Endothelial cell of umbilical vein (primary cell): ENCODE data around the gene SGPL1. TPM values are rescaled to one million over a fixed set of nuclear protein-coding genes. Genes with fewer than 3 reads are reported as not detected.

ENCODE experiments used
- BruUV-seq: library from RNA; stranded (reverse); fragments of 400-500 nt; replicated peaks from 2 replicates; lab custom pipeline; 2021; lab: Mats Ljungman, UMichigan
- CTCF ChIA-PET: fragments of 300-600, 350-600 bp; sonication (Branson Sonifier 250); formaldehyde crosslinking; loops from one replicate; lab custom pipeline; 2021; ENCODE audit warnings: antibody characterized with exemption, inconsistent platforms; lab: Charles Lee
- POLR2A ChIA-PET: fragments of 300-600, 350-600 bp; sonication (Branson Sonifier 250); formaldehyde crosslinking; loops from one replicate; lab custom pipeline; 2021; ENCODE audit warnings: antibody characterized with exemption, inconsistent platforms; lab: Charles Lee
- DNase-seq: peaks from one replicate; pipeline ENCODE4 v3.0.0-alpha.2; 2011; ENCODE audit warnings: low read depth, low spot score
- FAIRE-seq: peaks from 2 replicates; lab custom pipeline; 2011; peaks lifted over from hg19 to GRCh38; lab: Jason Lieb, UNC
- H2AFZ ChIP-seq: 2 replicates; pipeline ENCODE4 v1.6.0; 2012; ENCODE audit warnings: low read depth, low read length, control low read depth, inconsistent platforms
- H3K27ac ChIP-seq: 2 replicates; pipeline ENCODE4 v1.5.1; 2011; ENCODE audit warnings: low read depth, mild to moderate bottlenecking, control low read depth, low read length, moderate library complexity; ENCODE audit not compliant: insufficient read depth
- H3K27me3 ChIP-seq, 2 experiments: 2 replicates each; pipeline versions ENCODE4 v1.6.0 to v1.6.1; 2011; ENCODE audit warnings: low read length in 2 of 2, mixed read lengths in 1 of 2; ENCODE audit not compliant: control insufficient read depth in 2 of 2, insufficient read depth in 2 of 2
- H3K36me3 ChIP-seq, 2 experiments: 2 replicates in 1 of 2; 3 replicates in 1 of 2; pipeline ENCODE4 v1.5.1; 2011; ENCODE audit warnings: low read length in 2 of 2, mild to moderate bottlenecking in 1 of 2, moderate library complexity in 1 of 2; ENCODE audit not compliant: control insufficient read depth in 2 of 2, insufficient read depth in 2 of 2; ENCODE audit errors: extremely low read depth in 1 of 2
- H3K4me1 ChIP-seq: 3 replicates; pipeline ENCODE4 v1.5.1; 2011; ENCODE audit warnings: mild to moderate bottlenecking, low read length; ENCODE audit not compliant: control insufficient read depth, insufficient read depth; ENCODE audit errors: extremely low read depth
- H3K4me2 ChIP-seq: 2 replicates; pipeline ENCODE4 v1.6.1; 2011; ENCODE audit warnings: low read length, control low read depth, mixed read lengths; ENCODE audit not compliant: insufficient read depth
- H3K4me3 ChIP-seq, 3 experiments: fragments of 200-600 bp in 1 of 3; sonication (generic), shearing (Covaris generic) in 1 of 3; replicated peaks in 1 of 3; 2 replicates each; pipeline ENCODE4 v1.5.1; 2011 to 2016; ENCODE audit warnings: control low read depth in 3 of 3, low read length in 3 of 3, mild to moderate bottlenecking in 2 of 3, inconsistent platforms in 1 of 3, low read depth in 1 of 3, moderate library complexity in 1 of 3; ENCODE audit not compliant: insufficient read depth in 1 of 3
- H3K79me2 ChIP-seq: 2 replicates; pipeline ENCODE4 v1.6.0; 2012; ENCODE audit warnings: low read length, inconsistent platforms; ENCODE audit not compliant: control insufficient read depth, insufficient read depth
- H3K9ac ChIP-seq: replicated peaks from 2 replicates; pipeline ENCODE3; 2011; ENCODE audit warnings: low read length, control low read depth; ENCODE audit not compliant: insufficient read depth; ENCODE audit errors: extremely low read depth
- H3K9me1 ChIP-seq: replicated peaks from 3 replicates; pipeline ENCODE4 v1.6.0; 2011; ENCODE audit warnings: mild to moderate bottlenecking, low read length; ENCODE audit not compliant: control insufficient read depth, insufficient read depth; ENCODE audit errors: extremely low read depth
- H3K9me3 ChIP-seq: replicated peaks from 2 replicates; pipeline ENCODE4 v1.5.1; 2012; ENCODE audit warnings: low read length, inconsistent platforms; ENCODE audit not compliant: control insufficient read depth, insufficient read depth
- H4K20me1 ChIP-seq: replicated peaks from 2 replicates; pipeline ENCODE3; 2011; ENCODE audit warnings: mild to moderate bottlenecking, low read length; ENCODE audit not compliant: control insufficient read depth, insufficient read depth; ENCODE audit errors: extremely low read depth
- CTCF ChIP-seq, 2 donors: IDR thresholded peaks; 1 replicate in 1 of 2; 2 replicates in 1 of 2; pipeline ENCODE4 v1.5.1; 2011; ENCODE audit warnings: low read length in 2 of 2, mild to moderate bottlenecking in 2 of 2, moderate library complexity in 2 of 2, control low read depth in 1 of 2, inconsistent platforms in 1 of 2, low read depth in 1 of 2; ENCODE audit not compliant: insufficient read depth in 1 of 2; ENCODE audit errors: extremely low read depth in 1 of 2
- EZH2 ChIP-seq: IDR thresholded peaks from 2 replicates; pipeline ENCODE4 v1.6.1; 2012; ENCODE audit warnings: borderline replicate concordance, low read depth, mild to moderate bottlenecking, moderate library complexity, low read length, inconsistent platforms; ENCODE audit not compliant: severe bottlenecking
- FOS ChIP-seq: IDR thresholded peaks from 2 replicates; pipeline ENCODE4 v1.6.1; 2011; ENCODE audit warnings: mild to moderate bottlenecking, low read length, moderate library complexity, borderline replicate concordance; ENCODE audit not compliant: insufficient read depth
- GATA2 ChIP-seq: IDR thresholded peaks from 2 replicates; pipeline ENCODE4 v1.7.0; 2011; ENCODE audit warnings: low read depth, mild to moderate bottlenecking, moderate library complexity, mixed read lengths, low read length; ENCODE audit not compliant: insufficient read length, insufficient read depth
- JUN ChIP-seq: IDR thresholded peaks from 2 replicates; pipeline ENCODE4 v1.6.1; 2011; ENCODE audit warnings: borderline replicate concordance, low read depth; ENCODE audit not compliant: insufficient read length, insufficient read depth
- MYC ChIP-seq: IDR thresholded peaks from one replicate; pipeline ENCODE4 v1.6.1; 2011; ENCODE audit warnings: mild to moderate bottlenecking, low read depth, low read length
- POLR2A ChIP-seq: IDR thresholded peaks from 2 replicates; pipeline ENCODE4 v1.6.1; 2012; ENCODE audit warnings: low read depth, mild to moderate bottlenecking, control low read depth, low read length
- POLR2AphosphoS5 ChIP-seq: IDR thresholded peaks from 2 replicates; pipeline ENCODE4 v1.6.1; 2012; ENCODE audit warnings: low read depth, mild to moderate bottlenecking, control low read depth, low read length, moderate library complexity; ENCODE audit not compliant: insufficient read depth
- dilution Hi-C: fragments of 300-500 bp; cut with MboI; formaldehyde crosslinking; loops from one replicate; pipeline ENCODE4 v1.15.0; 2019; ENCODE audit warnings: low sequenced_read_pairs; ENCODE audit not compliant: extremely low pct_ligation_motif_present
- intact Hi-C: fragments of 100-400 bp; cut with micrococcal nuclease; formaldehyde crosslinking; loops from one replicate; pipeline ENCODE4 v1.10.0; 2022
- polyA plus RNA-seq, 4 experiments: library from polyadenylated mRNA; depleted of rRNA in 3 of 4; stranded (reverse) in 3 of 4; unstranded in 1 of 4; fragments of >200 nt; gene quantifications; 2 replicates each; pipeline versions ENCODE4 v1.2.1 to v1.2.3, GENCODE V29; 2011 to 2012; ENCODE audit warnings: missing spikeins in 1 of 4
- total RNA-seq: library from RNA; stranded (reverse); gene quantifications from 2 replicates; pipeline ENCODE4 v1.2.3, GENCODE V29; 2021
- TF ChIP-seq, protein P1 (sequence below): IDR thresholded peaks from 2 replicates; pipeline ENCODE4 v1.6.1; 2011; ENCODE audit not compliant: insufficient read depth, insufficient read length

The SGPL1 gene
- total and polyA plus RNA-seq, 2 donors (not counting 3 experiments of a cell fraction or from before 2014, with no cell fraction given) = 11.4 to 25.2 TPM

DNA sequence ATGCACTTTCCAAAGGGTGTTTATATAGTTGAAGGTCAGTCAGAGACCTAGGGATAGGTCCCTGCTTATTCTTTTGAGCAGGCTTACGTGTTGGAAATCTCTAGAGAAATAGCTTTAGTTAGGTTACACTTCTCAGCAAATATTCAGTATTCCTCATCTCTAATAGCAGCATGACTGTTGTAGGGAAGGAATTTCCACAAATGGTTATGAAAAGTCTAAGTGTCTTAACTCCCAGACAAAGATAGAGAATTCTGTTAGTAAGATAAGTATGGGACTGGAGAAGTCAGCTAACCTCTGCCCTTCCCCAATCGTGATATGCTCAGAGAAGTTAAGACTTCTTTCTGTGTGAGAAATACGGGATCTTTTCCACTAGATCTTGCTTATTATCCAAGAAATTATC, 16.5 kb downstream of the SGPL1 start:
- dilution Hi-C loops = no loop called here
- H3K9me3 ChIP-seq = no peaks in the 10 kb centered on the region
- POLR2A ChIA-PET = interaction anchor here (0.6 kb wide), 1 partner anchor 8 kb away, joined by 3 read pairs; no protein-coding TSS in a partner anchor
- no peak for DNase-seq
- H3K4me2 ChIP-seq = peak overlapping the region; percentile 82
- no peak overlapping the region for H3K4me3 ChIP-seq
- peak overlapping the region; percentile 87 for H3K27ac ChIP-seq
- no peaks in the 10 kb centered on the region for H3K27me3 ChIP-seq
- intact Hi-C loops = loop anchor here (2.0 kb wide), 1 partner anchor 15 kb away; no protein-coding TSS in a partner anchor
- H3K9me1 ChIP-seq = no peaks in the 10 kb centered on the region
- CTCF ChIA-PET = interaction anchor here (1.3 to 2.8 kb wide), 6 partner anchors 12 to 71 kb away, joined by 4 to 19 read pairs (median 5); partner anchors contain the start of gene SGPL1
- no peak overlapping the region for H2AFZ ChIP-seq
- FAIRE-seq = no peak
- BruUV-seq = no TSS peak
- no peaks in the 10 kb centered on the region for H4K20me1 ChIP-seq
- peaks cover 31% of the 10 kb centered on the region for H3K79me2 ChIP-seq
- H3K36me3 ChIP-seq = peaks cover 0 to 3% of the 10 kb centered on the region in 2 experiments
- no peak for TF ChIP-seq MYC
- TF ChIP-seq POLR2A = no peak
- TF ChIP-seq FOS = no peak
- peaks cover 33% of the 10 kb centered on the region for H3K4me1 ChIP-seq
- H3K9ac ChIP-seq = peak overlapping the region; percentile 56

DNA sequence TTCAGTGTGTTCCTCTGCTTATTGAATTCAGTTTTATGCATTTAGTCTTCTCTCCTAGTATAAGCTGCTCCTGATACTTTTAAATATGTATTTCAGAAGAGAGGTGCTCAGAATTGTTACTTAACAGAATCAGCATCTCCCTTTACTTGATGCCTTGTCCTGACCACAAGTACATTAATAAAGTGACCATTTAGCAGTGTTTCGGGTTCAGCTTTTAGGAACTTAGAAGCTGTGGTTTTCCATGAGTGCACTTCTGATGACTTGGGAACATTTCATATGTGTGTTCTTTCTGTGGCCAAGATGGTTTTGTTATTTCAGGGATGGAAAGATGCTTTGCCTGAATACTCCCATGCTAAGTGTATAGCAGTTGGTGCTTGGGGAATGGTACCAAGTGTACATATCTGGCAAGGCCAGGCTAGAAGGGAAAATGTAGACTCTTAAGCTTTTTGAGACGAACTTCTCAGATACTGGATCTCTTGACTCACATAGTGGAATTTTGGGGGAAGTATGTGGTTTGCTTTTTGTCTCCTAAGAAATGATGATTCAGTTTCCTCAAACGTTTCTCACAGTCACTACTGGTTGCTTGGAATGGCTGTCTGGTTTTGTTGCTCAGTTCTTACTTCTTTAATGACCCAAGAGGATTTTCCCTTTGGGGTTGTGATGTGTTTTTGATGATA, 17.2 kb downstream of the SGPL1 start:
- peak overlapping the region; percentile 82 for H3K4me2 ChIP-seq
- TF ChIP-seq MYC (no peak), CTCF (IDR thresholded peaks at IDR 0.05; ENCODE audit: extremely low read depth in 1 of 2, insufficient read depth in 1 of 2, low read depth in 1 of 2, low read length in 2 of 2) (no peak), GATA2 (peak; percentile 43), FOS (peak; percentile 68), POLR2A (peak; percentile 28), POLR2AphosphoS5 (peak; percentile 45), JUN (peak; percentile 60), EZH2 (no peak)
- TF ChIP-seq, protein P1, sequence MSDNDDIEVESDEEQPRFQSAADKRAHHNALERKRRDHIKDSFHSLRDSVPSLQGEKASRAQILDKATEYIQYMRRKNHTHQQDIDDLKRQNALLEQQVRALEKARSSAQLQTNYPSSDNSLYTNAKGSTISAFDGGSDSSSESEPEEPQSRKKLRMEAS = no peak
- peak overlapping the region; percentile 87 for H3K27ac ChIP-seq
- POLR2A ChIA-PET = interaction anchor here (0.6 kb wide), 1 partner anchor 9 kb away, joined by 3 read pairs; no protein-coding TSS in a partner anchor
- dilution Hi-C loops = no loop called here
- peak overlapping the region; percentile 56 for H3K9ac ChIP-seq
- H4K20me1 ChIP-seq = no peaks in the 10 kb centered on the region
- H3K9me3 ChIP-seq = no peaks in the 10 kb centered on the region
- FAIRE-seq (peak; percentile 91), DNase-seq (peak; percentile 80)
- peak overlapping the region; percentile 47 for H2AFZ ChIP-seq
- H3K79me2 ChIP-seq = peaks cover 33% of the 10 kb centered on the region
- intact Hi-C loops = loop anchor here (1.0 to 2.0 kb wide), 2 partner anchors 16 to 31 kb away; no protein-coding TSS in a partner anchor
- CTCF ChIA-PET = interaction anchor here (0.9 to 2.8 kb wide), 7 partner anchors 13 to 70 kb away, joined by 3 to 19 read pairs (median 5); partner anchors contain the start of gene SGPL1
- no peaks in the 10 kb centered on the region for H3K27me3 ChIP-seq
- peaks cover 0 to 3% of the 10 kb centered on the region in 2 experiments for H3K36me3 ChIP-seq
- BruUV-seq = no TSS peak
- no peaks in the 10 kb centered on the region for H3K9me1 ChIP-seq
- peak overlapping the region in 1 of 3 experiments; percentile 3 for H3K4me3 ChIP-seq
- H3K4me1 ChIP-seq = peaks cover 33% of the 10 kb centered on the region
